HEK293T (cell line): ENCODE data around the gene ARSA.
"Not testable (repeated sequence)": the region's sequence is repeated elsewhere in the genome, so short reads cannot be mapped to it uniquely, and the experiment has no call there.

Experiments
- CTCF ChIA-PET: fragments of 350-600 bp; formaldehyde crosslinking; extraction: SDS; loops from one replicate; lab custom pipeline; 2021; ENCODE audit warnings: antibody characterized with exemption, inconsistent platforms; lab: Yijun Ruan, JAX
- POLR2A ChIA-PET: fragments of 350-600 bp; formaldehyde crosslinking; extraction: SDS; loops from one replicate; lab custom pipeline; 2020; ENCODE audit warnings: antibody characterized with exemption, inconsistent platforms; lab: Yijun Ruan, JAX
- DNase-seq: peaks from one replicate; pipeline ENCODE4 v3.0.0; 2012; ENCODE audit warnings: mixed read lengths; ENCODE audit errors: extremely low spot score
- ARNT ChIP-seq: fragments of 450-650 bp; IDR thresholded peaks from 2 replicates; pipeline ENCODE4 v1.6.1; 2017; ENCODE audit warnings: mild to moderate bottlenecking
- BHLHE40 ChIP-seq: fragments of 450-650 bp; IDR thresholded peaks from 2 replicates; pipeline ENCODE4 v1.6.1; 2016; ENCODE audit warnings: mild to moderate bottlenecking, moderate library complexity, borderline replicate concordance
- CTBP1 ChIP-seq: fragments of 450-650 bp; IDR thresholded peaks from 2 replicates; pipeline ENCODE4 v1.6.1; 2016; ENCODE audit warnings: borderline replicate concordance
- ELF4 ChIP-seq: fragments of 450-650 bp; IDR thresholded peaks from 2 replicates; pipeline ENCODE4 v1.6.1; 2017; ENCODE audit warnings: antibody characterized with exemption
- FOXA1 ChIP-seq: fragments of 450-650 bp; IDR thresholded peaks from 2 replicates; pipeline ENCODE4 v1.6.1; 2016; ENCODE audit warnings: mild to moderate bottlenecking
- FOXK2 ChIP-seq: fragments of 450-650 bp; IDR thresholded peaks from 2 replicates; pipeline ENCODE4 v1.6.1; 2016; ENCODE audit warnings: mild to moderate bottlenecking
- FOXM1 ChIP-seq: fragments of 450-650 bp; IDR thresholded peaks from 2 replicates; pipeline ENCODE4 v1.6.1; 2017; ENCODE audit warnings: mild to moderate bottlenecking, borderline replicate concordance
- HDGF ChIP-seq: fragments of 450-650 bp; IDR thresholded peaks from 2 replicates; pipeline ENCODE4 v1.6.1; 2017; ENCODE audit warnings: antibody characterized with exemption, borderline replicate concordance
- L3MBTL2 ChIP-seq: fragments of 450-650 bp; conservative IDR thresholded peaks from 2 replicates; pipeline ENCODE4 v1.6.1; 2016; ENCODE audit warnings: mild to moderate bottlenecking
- LEF1 ChIP-seq: fragments of 450-650 bp; IDR thresholded peaks from 2 replicates; pipeline ENCODE4 v1.6.1; 2017; ENCODE audit warnings: mild to moderate bottlenecking, borderline replicate concordance
- NFRKB ChIP-seq: fragments of 450-650 bp; IDR thresholded peaks from 2 replicates; pipeline ENCODE4 v1.6.1; 2016; ENCODE audit warnings: mild to moderate bottlenecking, moderate library complexity
- SP1 ChIP-seq: fragments of 450-650 bp; IDR thresholded peaks from 2 replicates; pipeline ENCODE4 v1.6.1; 2017
- TARDBP ChIP-seq: fragments of 450-650 bp; IDR thresholded peaks from 2 replicates; pipeline ENCODE4 v1.6.1; 2016
- ZNF384 ChIP-seq: fragments of 450-650 bp; IDR thresholded peaks from 2 replicates; pipeline ENCODE4 v1.6.1; 2016

ARSA gene

GRCh38 chr22:50624347-50625130 is 3.4 kb downstream of the ARSA start:
- TF ChIP-seq ZNF384, result no peak
- no peak for TF ChIP-seq NFRKB
- no peak for TF ChIP-seq BHLHE40
- TF ChIP-seq ARNT, result no peak
- no peak for TF ChIP-seq LEF1
- TF ChIP-seq HDGF, result no peak
- no peak for TF ChIP-seq FOXM1
- no peak for TF ChIP-seq ELF4
- no peak for TF ChIP-seq FOXK2
- TF ChIP-seq L3MBTL2, result no peak
- no peak for TF ChIP-seq FOXA1
- TF ChIP-seq SP1, result no peak
- CTCF ChIA-PET, result no interaction called here

GRCh38 chr22:50622723-50623327 is 5.1 kb downstream of the ARSA start:
- CTCF ChIA-PET, result interaction anchor here (0.7 kb wide), 1 partner anchor 42 kb away, joined by 4 read pairs; no protein-coding TSS in a partner anchor
- POLR2A ChIA-PET, result interaction anchor here (2.2 kb wide), 1 partner anchor 40 kb away, joined by 10 read pairs; the partner anchor contains the start of gene CHKB
- no peak for DNase-seq
- TF ChIP-seq CTBP1 (no peak), HDGF (no peak), SP1 (no peak), BHLHE40 (no peak), NFRKB (no peak)

More at GRCh38 chr22:50624347-50625130, 3.4 kb downstream of the ARSA start:
- POLR2A ChIA-PET, result interaction anchor here (1.0 kb wide), 1 partner anchor 117 kb away, joined by 3 read pairs; the partner anchor contains the start of genes LMF2 and NCAPH2
- no peak for DNase-seq

- ChIA-PET POLR2A (interaction anchor here (1.3 to 2.2 kb wide), 4 partner anchors 40 to 96 kb away, joined by 6 to 11 read pairs (median 8); partner anchors contain the start of genes CHKB, CPT1B and SCO2), CTCF (interaction anchor here (0.7 to 2.2 kb wide), 4 partner anchors 16 to 59 kb away, joined by 4 to 10 read pairs (median 7); partner anchors contain the start of gene SYCE3)
- TF ChIP-seq BHLHE40, result no peak
- TF ChIP-seq ZNF384, result no peak
- no peak for TF ChIP-seq L3MBTL2
- TF ChIP-seq NFRKB, result no peak
- no peak for TF ChIP-seq ARNT
- no peak for TF ChIP-seq TARDBP
- no peak for TF ChIP-seq FOXK2
- no peak for TF ChIP-seq FOXA1
- no peak for TF ChIP-seq ELF4
- TF ChIP-seq FOXM1, result no peak
- TF ChIP-seq CTBP1, result no peak
- no peak for DNase-seq
Observed at GRCh38 chr22:50621948-50622722, 5.8 kb downstream of the ARSA start.

GRCh38 chr22:50621356-50621880 is 6.5 kb downstream of the ARSA start:
- POLR2A ChIA-PET, result interaction anchor here (1.0 to 2.2 kb wide), 6 partner anchors 9 to 96 kb away, joined by 3 to 11 read pairs (median 6); partner anchors contain the start of genes CHKB, CPT1B and SCO2
- DNase-seq, result no peak
- TF ChIP-seq L3MBTL2 (no peak), FOXA1 (no peak), ZNF384 (no peak), LEF1 (no peak)
- CTCF ChIA-PET, result interaction anchor here (0.8 to 2.2 kb wide), 7 partner anchors 10 to 96 kb away, joined by 4 to 10 read pairs (median 6); partner anchors contain the start of genes SCO2 and SYCE3

GRCh38 chr22:50620593-50621355 is 7.2 kb downstream of the ARSA start:
- ChIA-PET POLR2A (interaction anchor here (0.7 to 2.2 kb wide), 8 partner anchors 8 to 95 kb away, joined by 3 to 11 read pairs (median 4); partner anchors contain the start of genes CHKB, CPT1B and SCO2), CTCF (interaction anchor here (0.6 to 2.2 kb wide), 17 partner anchors 9 to 494 kb away, joined by 3 to 10 read pairs (median 4); partner anchors contain the start of genes SCO2 and SYCE3)
- DNase-seq, result peak; percentile 77
- TF ChIP-seq FOXM1 (no peak), L3MBTL2 (peak; percentile 31; the same call in 1 of the 2 replicates)

GRCh38 chr22:50614296-50614695 is 13.7 kb downstream of the ARSA start:
- DNase-seq, CTCF ChIA-PET, POLR2A ChIA-PET: not testable (repeated sequence)
